Mesothelial cell of epicardium (in vitro differentiated cells): ENCODE measurements around the gene DYNC2I2. TPM values are rescaled to one million over a fixed set of nuclear protein-coding genes. Genes with fewer than 3 reads are reported as not detected.
A peak's percentile ranks its signal among the peaks of the same experiment; 100 is the strongest.

Experiments
- DNase-seq, 2 experiments: peaks; one replicate each; pipeline ENCODE4 v3.0.0; 2021; ENCODE audit warnings: low spot score in 2 of 2; ENCODE audit not compliant: unreplicated experiment in 2 of 2
- H3K27ac Mint-ChIP-seq: 2 replicates; pipeline ENCODE4 v1.8.0; 2021; ENCODE audit warnings: mixed read lengths
- H3K27me3 Mint-ChIP-seq: 2 replicates; pipeline ENCODE4 v1.8.0; 2021; ENCODE audit warnings: low read depth, mixed read lengths
- H3K36me3 Mint-ChIP-seq: 2 replicates; pipeline ENCODE4 v1.8.0; 2021; ENCODE audit warnings: mixed read lengths
- H3K4me1 Mint-ChIP-seq: 2 replicates; pipeline ENCODE4 v1.8.0; 2021; ENCODE audit warnings: mixed read lengths
- H3K4me3 Mint-ChIP-seq: 2 replicates; pipeline ENCODE4 v1.8.0; 2021; ENCODE audit warnings: mild to moderate bottlenecking, moderate library complexity, mixed read lengths
- H3K9me3 Mint-ChIP-seq: 2 replicates; pipeline ENCODE4 v1.8.0; 2021; ENCODE audit warnings: mixed read lengths
- total RNA-seq: library from RNA; stranded (reverse); gene quantifications from 3 replicates; pipeline ENCODE4 v1.2.1, GENCODE V29; 2021
- TF ChIP-seq, protein P1 (sequence below): fragments of 200-600 bp; sonication (generic); IDR thresholded peaks from one replicate; pipeline ENCODE4 v1.5.0; 2021; ENCODE audit warnings: antibody characterized with exemption; ENCODE audit not compliant: unreplicated experiment

Gene DYNC2I2
- total RNA-seq, 1 donor from 2014 or later: 37.2 TPM

- peaks cover 47% of the 10 kb centered on the region for H3K4me1 Mint-ChIP-seq
- H3K27me3 Mint-ChIP-seq: no peaks in the 10 kb centered on the region
- no peak for DNase-seq
- H3K27ac Mint-ChIP-seq: no peak overlapping the region
- TF ChIP-seq, protein P1, sequence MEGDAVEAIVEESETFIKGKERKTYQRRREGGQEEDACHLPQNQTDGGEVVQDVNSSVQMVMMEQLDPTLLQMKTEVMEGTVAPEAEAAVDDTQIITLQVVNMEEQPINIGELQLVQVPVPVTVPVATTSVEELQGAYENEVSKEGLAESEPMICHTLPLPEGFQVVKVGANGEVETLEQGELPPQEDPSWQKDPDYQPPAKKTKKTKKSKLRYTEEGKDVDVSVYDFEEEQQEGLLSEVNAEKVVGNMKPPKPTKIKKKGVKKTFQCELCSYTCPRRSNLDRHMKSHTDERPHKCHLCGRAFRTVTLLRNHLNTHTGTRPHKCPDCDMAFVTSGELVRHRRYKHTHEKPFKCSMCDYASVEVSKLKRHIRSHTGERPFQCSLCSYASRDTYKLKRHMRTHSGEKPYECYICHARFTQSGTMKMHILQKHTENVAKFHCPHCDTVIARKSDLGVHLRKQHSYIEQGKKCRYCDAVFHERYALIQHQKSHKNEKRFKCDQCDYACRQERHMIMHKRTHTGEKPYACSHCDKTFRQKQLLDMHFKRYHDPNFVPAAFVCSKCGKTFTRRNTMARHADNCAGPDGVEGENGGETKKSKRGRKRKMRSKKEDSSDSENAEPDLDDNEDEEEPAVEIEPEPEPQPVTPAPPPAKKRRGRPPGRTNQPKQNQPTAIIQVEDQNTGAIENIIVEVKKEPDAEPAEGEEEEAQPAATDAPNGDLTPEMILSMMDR: no peak
- H3K9me3 Mint-ChIP-seq: no peaks in the 10 kb centered on the region
- peaks cover 12% of the 10 kb centered on the region for H3K36me3 Mint-ChIP-seq
- H3K4me3 Mint-ChIP-seq: no peak overlapping the region
These were observed 30.8 kb upstream of the DYNC2I2 start for GRCh38 chr9:128687453-128687852.

DNA sequence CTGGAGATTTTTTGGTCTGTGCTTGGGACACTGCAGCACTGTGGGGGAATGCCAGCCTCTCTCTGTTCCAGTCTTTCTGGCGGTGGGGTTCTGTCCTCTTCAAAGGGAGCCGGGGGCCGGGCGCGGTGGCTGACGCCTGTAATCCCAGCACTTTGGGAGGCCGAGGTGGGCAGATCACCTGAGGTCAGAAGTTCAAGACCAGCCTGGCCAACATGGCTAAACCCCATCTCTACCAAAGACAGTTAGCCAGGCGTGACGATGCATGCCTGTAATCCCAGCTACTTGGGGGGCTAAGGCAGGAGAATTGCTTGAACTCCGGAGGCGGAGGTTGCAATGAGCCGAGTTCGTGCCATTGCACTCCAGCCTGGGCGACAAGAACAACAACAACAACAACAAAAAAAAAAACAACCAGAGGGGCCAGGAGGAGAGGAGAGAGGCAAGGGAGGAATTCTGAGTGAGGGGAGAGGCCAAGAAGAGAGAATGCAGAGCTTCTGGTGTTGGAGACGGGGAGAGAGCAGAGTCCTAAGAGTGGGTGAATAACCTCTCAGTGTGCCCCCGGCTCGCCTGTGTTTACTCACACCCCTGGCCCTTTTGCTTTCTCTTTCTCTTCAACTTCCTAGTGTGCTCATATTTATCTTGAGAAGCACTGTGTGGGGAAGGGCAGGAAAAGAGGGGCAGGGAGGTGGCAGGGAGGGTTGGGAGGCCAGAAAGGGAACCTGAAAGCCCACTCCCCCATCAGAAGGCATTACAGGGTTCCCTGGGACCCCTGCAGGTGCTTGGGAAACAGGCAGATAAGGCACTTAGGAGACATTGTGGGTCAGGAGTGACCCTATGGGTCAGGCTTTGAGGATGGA, 29.2 kb upstream of the DYNC2I2 start:
- TF ChIP-seq, protein P1: no peak
- DNase-seq: no peak
- peak overlapping the region; percentile 98 for H3K27ac Mint-ChIP-seq

GRCh38 chr9:128684325-128685199, 27.9 kb upstream of the DYNC2I2 start:
- Mint-ChIP-seq H3K4me3 (peak overlapping the region; percentile 86), H3K27ac (peak overlapping the region; percentile 98), H3K4me1 (peaks cover 35% of the 10 kb centered on the region), H3K36me3 (peaks cover 3% of the 10 kb centered on the region), H3K9me3 (no peaks in the 10 kb centered on the region), H3K27me3 (no peaks in the 10 kb centered on the region)
- peak; percentile 41 to 70 for DNase-seq
- TF ChIP-seq, protein P1: no peak

More for the DNA sequence above, 29.2 kb upstream of the DYNC2I2 start:
- Mint-ChIP-seq H3K4me3 (peak overlapping the region; percentile 36), H3K27me3 (no peaks in the 10 kb centered on the region), H3K4me1 (peaks cover 39% of the 10 kb centered on the region), H3K36me3 (peaks cover 3% of the 10 kb centered on the region), H3K9me3 (no peaks in the 10 kb centered on the region)

GRCh38 chr9:128684065-128684324, 27.3 kb upstream of the DYNC2I2 start:
- H3K9me3 Mint-ChIP-seq: no peaks in the 10 kb centered on the region
- peaks cover 35% of the 10 kb centered on the region for H3K4me1 Mint-ChIP-seq
- peak overlapping the region; percentile 86 for H3K4me3 Mint-ChIP-seq
- TF ChIP-seq, protein P1: no peak
- H3K27me3 Mint-ChIP-seq: no peaks in the 10 kb centered on the region
- peaks cover 3% of the 10 kb centered on the region for H3K36me3 Mint-ChIP-seq
- peak overlapping the region; percentile 98 for H3K27ac Mint-ChIP-seq
- no peak for DNase-seq

- no peak for DNase-seq
- H3K4me1 Mint-ChIP-seq: peaks cover 35% of the 10 kb centered on the region
- H3K27ac Mint-ChIP-seq: peak overlapping the region; percentile 98
These were observed 26.9 kb upstream of the DYNC2I2 start for GRCh38 chr9:128683340-128684064.

More at GRCh38 chr9:128683340-128684064, 26.9 kb upstream of the DYNC2I2 start:
- Mint-ChIP-seq H3K9me3 (no peaks in the 10 kb centered on the region), H3K27me3 (no peaks in the 10 kb centered on the region), H3K4me3 (peak overlapping the region; percentile 86), H3K36me3 (peaks cover 3% of the 10 kb centered on the region)
- TF ChIP-seq, protein P1: no peak
